AG04450 (cell line): ENCODE measurements around the gene CHRNB4. TPM values are rescaled to one million over a fixed set of nuclear protein-coding genes. Genes with fewer than 3 reads are reported as not detected.

Source experiments
- CTCF ChIA-PET: fragments of 300-600, 350-600 bp; formaldehyde crosslinking; extraction: SDS; loops from one replicate; lab custom pipeline; 2022; ENCODE audit warnings: antibody characterized with exemption, inconsistent platforms; lab: Charles Lee
- POLR2A ChIA-PET: fragments of 350-600 bp; formaldehyde crosslinking; extraction: SDS; loops from one replicate; lab custom pipeline; 2021; ENCODE audit warnings: antibody characterized with exemption, inconsistent platforms; lab: Yijun Ruan, JAX
- DNase-seq: peaks from one replicate; pipeline ENCODE4 v3.0.0-alpha.2; 2011; ENCODE audit warnings: low read depth, low spot score
- H3K27ac ChIP-seq: one replicate; pipeline ENCODE4 v1.5.1; 2012; ENCODE audit warnings: low read depth, low read length, control low read depth
- H3K27me3 ChIP-seq: one replicate; pipeline ENCODE4 v1.6.0; 2012; ENCODE audit warnings: low read length; ENCODE audit not compliant: control insufficient read depth, insufficient read depth
- H3K4me3 ChIP-seq: 2 replicates; pipeline ENCODE4 v1.5.1; 2011; ENCODE audit warnings: mild to moderate bottlenecking, low read depth, low read length, control low read depth
- H3K9me3 ChIP-seq: 2 replicates; pipeline ENCODE4 v1.5.1; 2012; ENCODE audit warnings: low read length; ENCODE audit not compliant: control insufficient read depth, insufficient read depth
- CTCF ChIP-seq: IDR thresholded peaks from 2 replicates; pipeline ENCODE4 v1.5.1; 2011; ENCODE audit warnings: low read depth, low read length, control low read depth, inconsistent platforms
- polyA minus RNA-seq: library from RNA; depleted of rRNA, polyadenylated mRNA; stranded (reverse); fragments of >200 nt; gene quantifications from 2 replicates; pipeline ENCODE4 v1.2.3, GENCODE V29; 2011; rRNA and poly(A)+ RNA removed
- polyA plus RNA-seq: library from polyadenylated mRNA; depleted of rRNA; stranded (reverse); fragments of >200 nt; gene quantifications from 2 replicates; pipeline ENCODE4 v1.2.3, GENCODE V29; 2011; rRNA removed

Gene CHRNB4
- not detected in 2 replicates for polyA plus RNA-seq
- polyA minus RNA-seq, result not detected in 2 replicates

- no peak for DNase-seq
- Histone ChIP-seq H3K4me3 (peak within 1 kb of the TSS; percentile 31), H3K9me3 (no peaks in the 10 kb centered on the region; the same call in 1 of the 2 replicates), H3K27ac (no peak within 1 kb of the TSS), H3K27me3 (peaks cover 29% of the 10 kb centered on the region)
- POLR2A ChIA-PET, result no interaction called here
- no peak for TF ChIP-seq CTCF
- CTCF ChIA-PET, result interaction anchor here (0.7 kb wide), 1 partner anchor 10 kb away, joined by 5 read pairs; no protein-coding TSS in a partner anchor
Measured at GRCh38 chr15:78641102-78641748, at the start of gene CHRNB4. Gene CHRNB4 (minus strand): TSS chr15:78641210. CDS start chr15:78641133, 77 bp downstream.

GRCh38 chr15:78689626-78690025 is 48.6 kb upstream of the CHRNB4 start:
- POLR2A ChIA-PET, result no interaction called here
- CTCF ChIA-PET, result interaction anchor here (1.2 kb wide), 1 partner anchor 496 kb away, joined by 5 read pairs; no protein-coding TSS in a partner anchor
- no peak for DNase-seq
- H3K4me3 ChIP-seq, result no peak overlapping the region
- no peak overlapping the region for H3K27ac ChIP-seq
- no peaks in the 10 kb centered on the region for H3K9me3 ChIP-seq
- no peak for TF ChIP-seq CTCF
- H3K27me3 ChIP-seq, result peaks cover 18% of the 10 kb centered on the region

GRCh38 chr15:78685925-78686324 is 44.9 kb upstream of the CHRNB4 start:
- CTCF ChIA-PET, result interaction anchor here (0.7 kb wide), 1 partner anchor 47 kb away, joined by 3 read pairs; no protein-coding TSS in a partner anchor
- Histone ChIP-seq H3K4me3 (no peak overlapping the region), H3K9me3 (no peaks in the 10 kb centered on the region), H3K27ac (no peak overlapping the region), H3K27me3 (peaks cover 2% of the 10 kb centered on the region)
- TF ChIP-seq CTCF, result no peak
- DNase-seq, result no peak
- POLR2A ChIA-PET, result no interaction called here

GRCh38 chr15:78685159-78685921 is 44.3 kb upstream of the CHRNB4 start:
- Histone ChIP-seq H3K27me3 (peaks cover 2% of the 10 kb centered on the region), H3K9me3 (no peaks in the 10 kb centered on the region), H3K4me3 (no peak overlapping the region), H3K27ac (no peak overlapping the region)
- CTCF ChIA-PET, result interaction anchor here (0.7 kb wide), 2 partner anchors 24 to 46 kb away, joined by 3 read pairs; no protein-coding TSS in a partner anchor
- DNase-seq, result no peak
- POLR2A ChIA-PET, result no interaction called here
- no peak for TF ChIP-seq CTCF
